Liver (tissue), 9 donors: ENCODE data around the gene ATP7A. TPM values are rescaled to one million over a fixed set of nuclear protein-coding genes. Genes with fewer than 3 reads are reported as not detected.
"Not testable (repeated sequence)": the region's sequence is repeated elsewhere in the genome, so short reads cannot be mapped to it uniquely, and the experiment has no call there.

Experiments used
- DNase-seq: peaks from one replicate; pipeline ENCODE4 v3.0.0-alpha.2; 2017; ENCODE audit warnings: low spot score
- H3K27ac ChIP-seq, 2 donors: one replicate each; pipeline ENCODE4 v1.7.0; 2013; ENCODE audit warnings: inconsistent platforms in 2 of 2, low read length in 2 of 2, control low read depth in 1 of 2, low read depth in 1 of 2, mild to moderate bottlenecking in 1 of 2
- H3K27me3 ChIP-seq, 4 donors: one replicate each; pipeline versions ENCODE4 v1.6.1 to v1.7.0; 2013; ENCODE audit warnings: low read length in 3 of 4, inconsistent platforms in 1 of 4, mild to moderate bottlenecking in 1 of 4, moderate library complexity in 1 of 4; ENCODE audit not compliant: control insufficient read depth in 4 of 4, insufficient read depth in 4 of 4
- H3K36me3 ChIP-seq, 4 donors: one replicate each; pipeline versions ENCODE4 v1.6.1 to v1.7.0; 2013; ENCODE audit warnings: low read length in 3 of 4, mild to moderate bottlenecking in 3 of 4, low read depth in 1 of 4, moderate library complexity in 1 of 4; ENCODE audit not compliant: control insufficient read depth in 4 of 4, insufficient read depth in 3 of 4
- H3K4me1 ChIP-seq, 4 donors: one replicate each; pipeline versions ENCODE4 v1.6.1 to v1.7.0; 2013; ENCODE audit warnings: low read length in 3 of 4, mild to moderate bottlenecking in 3 of 4, moderate library complexity in 1 of 4; ENCODE audit not compliant: control insufficient read depth in 4 of 4, insufficient read depth in 4 of 4
- H3K4me3 ChIP-seq, 3 donors: one replicate each; pipeline versions ENCODE4 v1.6.1 to v1.7.0; 2013; ENCODE audit warnings: low read length in 3 of 3, control low read depth in 1 of 3, low read depth in 1 of 3, mild to moderate bottlenecking in 1 of 3
- H3K9ac ChIP-seq, 2 donors: one replicate each; pipeline ENCODE4 v1.7.0; 2013; ENCODE audit warnings: low read length in 2 of 2, mild to moderate bottlenecking in 2 of 2, moderate library complexity in 2 of 2, control low read depth in 1 of 2, low read depth in 1 of 2
- H3K9me3 ChIP-seq, 4 donors: one replicate each; pipeline versions ENCODE4 v1.6.1 to v1.7.0; 2013; ENCODE audit warnings: low read length in 3 of 4; ENCODE audit not compliant: control insufficient read depth in 4 of 4
- ATF3 ChIP-seq: IDR thresholded peaks from 2 replicates; pipeline ENCODE4 v1.6.1; 2016; ENCODE audit warnings: antibody characterized with exemption
- FOXA1 ChIP-seq: IDR thresholded peaks from 2 replicates; pipeline ENCODE4 v1.6.1; 2016; ENCODE audit warnings: antibody characterized with exemption
- GABPA ChIP-seq, 2 donors: IDR thresholded peaks in 1 of 2; conservative IDR thresholded peaks in 1 of 2; 2 replicates each; pipeline ENCODE4 v1.6.1; 2016; ENCODE audit warnings: antibody characterized with exemption in 2 of 2, mild to moderate bottlenecking in 1 of 2, moderate library complexity in 1 of 2
- HNF4A ChIP-seq, 2 donors: conservative IDR thresholded peaks; 2 replicates each; pipeline ENCODE4 v1.6.1; 2016; ENCODE audit warnings: antibody characterized with exemption in 2 of 2, mild to moderate bottlenecking in 2 of 2
- HNF4G ChIP-seq: IDR thresholded peaks from 2 replicates; pipeline ENCODE4 v1.6.1; 2016; ENCODE audit warnings: antibody characterized with exemption
- JUND ChIP-seq, 2 donors: IDR thresholded peaks; 2 replicates each; pipeline ENCODE4 v1.6.1; 2016; ENCODE audit warnings: antibody characterized with exemption in 2 of 2
- RXRA ChIP-seq, 2 donors: IDR thresholded peaks; 2 replicates each; pipeline ENCODE4 v1.6.1; 2017 to 2018; ENCODE audit warnings: antibody characterized with exemption in 2 of 2, mild to moderate bottlenecking in 1 of 2
- YY1 ChIP-seq: IDR thresholded peaks from 2 replicates; pipeline ENCODE4 v1.6.1; 2016; ENCODE audit warnings: antibody characterized with exemption, mild to moderate bottlenecking
- WGBS: extraction: QIAGEN DNeasy Blood & Tissue Kit; methylation state at CpG from one replicate; pipeline ENCODE4 v1.1.7; 2013; 5-methylcytosine and 5-hydroxymethylcytosine counted together
- polyA plus RNA-seq, 2 donors: library from polyadenylated mRNA; stranded (reverse) in 1 of 2; unstranded in 1 of 2; fragments of 200-250 nt in 1 of 2; fragments of >200 nt in 1 of 2; fragmentation: Nextera tagmentation in 1 of 2; extraction: Ambion mirVana in 1 of 2; gene quantifications; one replicate each; pipeline versions ENCODE4 v1.2.1 to v1.2.3, GENCODE V29; 2013 to 2015
- total RNA-seq, 2 donors: library from RNA; depleted of rRNA; stranded (reverse); fragments of >200 nt; gene quantifications; one replicate each; pipeline ENCODE4 v1.2.3, GENCODE V29; 2014
- TF ChIP-seq, protein P1 (sequence below): IDR thresholded peaks from 2 replicates; pipeline ENCODE4 v1.6.1; 2016; ENCODE audit warnings: antibody characterized with exemption
- TF ChIP-seq, protein P2 (sequence below): IDR thresholded peaks from 2 replicates; pipeline ENCODE4 v1.6.1; 2016; ENCODE audit warnings: antibody characterized with exemption, mild to moderate bottlenecking
- donor health status: healthy.
- donor health status: healthy.
- donor health status: healthy.
- donor health status: healthy.
- donor health status: healthy.

Gene ATP7A
- total and polyA plus RNA-seq, 4 donors, result 0.75 to 15.3 (median 3.0) TPM

GRCh38 chrX:77901506-77901905, 9.0 kb upstream of the ATP7A start (continued):
- TF ChIP-seq HNF4A (conservative IDR thresholded peaks at IDR 0.05) (no peak), JUND (IDR thresholded peaks at IDR 0.05) (no peak), FOXA1 (no peak), HNF4G (no peak)
- TF ChIP-seq, protein P1, sequence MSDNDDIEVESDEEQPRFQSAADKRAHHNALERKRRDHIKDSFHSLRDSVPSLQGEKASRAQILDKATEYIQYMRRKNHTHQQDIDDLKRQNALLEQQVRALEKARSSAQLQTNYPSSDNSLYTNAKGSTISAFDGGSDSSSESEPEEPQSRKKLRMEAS, result no peak

- no peak overlapping the region for H3K9ac ChIP-seq
- H3K9me3 ChIP-seq, result no peaks in the 10 kb centered on the region
- no peak overlapping the region for H3K27ac ChIP-seq
- no peaks in the 10 kb centered on the region for H3K4me1 ChIP-seq
- TF ChIP-seq GABPA (IDR thresholded peaks at IDR 0.05 in 1 of 2, conservative IDR thresholded peaks at IDR 0.05 in 1 of 2) (no peak), ATF3 (no peak), RXRA (IDR thresholded peaks at IDR 0.05) (peak; percentile 10 to 34)
- 21% methylated on average over 2 of the region's 2 CpGs for WGBS
- no peaks in the 10 kb centered on the region for H3K27me3 ChIP-seq
- H3K4me3 ChIP-seq, result no peak overlapping the region
- no peak for DNase-seq
- H3K36me3 ChIP-seq, result no peaks in the 10 kb centered on the region
Measured at GRCh38 chrX:77917294-77917933, 6.9 kb downstream of the ATP7A start.

DNA sequence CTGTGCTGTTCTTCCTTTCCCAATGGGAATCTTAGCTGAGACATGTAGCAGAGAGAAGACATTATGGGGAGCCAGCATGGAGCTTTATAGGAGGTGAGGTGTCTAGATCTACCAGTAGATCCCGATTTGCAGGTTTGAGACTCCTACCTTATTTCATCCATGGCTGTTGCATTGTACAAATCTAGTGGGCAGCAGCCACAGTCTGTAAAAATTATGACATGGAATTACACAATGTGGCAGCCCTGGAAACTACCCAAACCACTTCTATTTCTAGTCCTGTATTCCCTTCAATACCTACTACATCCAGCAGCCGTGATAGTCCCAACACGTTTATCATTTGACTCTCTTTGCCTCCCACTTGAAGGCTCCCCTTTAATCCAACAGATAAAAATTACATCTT, 8.1 kb downstream of the ATP7A start:
- H3K27ac ChIP-seq, result no peak overlapping the region
- H3K9me3 ChIP-seq, result no peaks in the 10 kb centered on the region
- H3K4me3 ChIP-seq, result no peak overlapping the region
- no peak overlapping the region for H3K9ac ChIP-seq
- H3K27me3 ChIP-seq, result no peaks in the 10 kb centered on the region
- no peak for TF ChIP-seq ATF3
- TF ChIP-seq FOXA1, result no peak
- no peak for TF ChIP-seq RXRA (IDR thresholded peaks at IDR 0.05)
- TF ChIP-seq YY1, result no peak
- TF ChIP-seq, protein P2, sequence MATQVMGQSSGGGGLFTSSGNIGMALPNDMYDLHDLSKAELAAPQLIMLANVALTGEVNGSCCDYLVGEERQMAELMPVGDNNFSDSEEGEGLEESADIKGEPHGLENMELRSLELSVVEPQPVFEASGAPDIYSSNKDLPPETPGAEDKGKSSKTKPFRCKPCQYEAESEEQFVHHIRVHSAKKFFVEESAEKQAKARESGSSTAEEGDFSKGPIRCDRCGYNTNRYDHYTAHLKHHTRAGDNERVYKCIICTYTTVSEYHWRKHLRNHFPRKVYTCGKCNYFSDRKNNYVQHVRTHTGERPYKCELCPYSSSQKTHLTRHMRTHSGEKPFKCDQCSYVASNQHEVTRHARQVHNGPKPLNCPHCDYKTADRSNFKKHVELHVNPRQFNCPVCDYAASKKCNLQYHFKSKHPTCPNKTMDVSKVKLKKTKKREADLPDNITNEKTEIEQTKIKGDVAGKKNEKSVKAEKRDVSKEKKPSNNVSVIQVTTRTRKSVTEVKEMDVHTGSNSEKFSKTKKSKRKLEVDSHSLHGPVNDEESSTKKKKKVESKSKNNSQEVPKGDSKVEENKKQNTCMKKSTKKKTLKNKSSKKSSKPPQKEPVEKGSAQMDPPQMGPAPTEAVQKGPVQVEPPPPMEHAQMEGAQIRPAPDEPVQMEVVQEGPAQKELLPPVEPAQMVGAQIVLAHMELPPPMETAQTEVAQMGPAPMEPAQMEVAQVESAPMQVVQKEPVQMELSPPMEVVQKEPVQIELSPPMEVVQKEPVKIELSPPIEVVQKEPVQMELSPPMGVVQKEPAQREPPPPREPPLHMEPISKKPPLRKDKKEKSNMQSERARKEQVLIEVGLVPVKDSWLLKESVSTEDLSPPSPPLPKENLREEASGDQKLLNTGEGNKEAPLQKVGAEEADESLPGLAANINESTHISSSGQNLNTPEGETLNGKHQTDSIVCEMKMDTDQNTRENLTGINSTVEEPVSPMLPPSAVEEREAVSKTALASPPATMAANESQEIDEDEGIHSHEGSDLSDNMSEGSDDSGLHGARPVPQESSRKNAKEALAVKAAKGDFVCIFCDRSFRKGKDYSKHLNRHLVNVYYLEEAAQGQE, result no peak
- TF ChIP-seq, protein P1, result no peak
- WGBS, result 47% methylated on average over 3 of the region's 3 CpGs
- DNase-seq, result no peak
- no peaks in the 10 kb centered on the region for H3K36me3 ChIP-seq
- no peaks in the 10 kb centered on the region for H3K4me1 ChIP-seq

DNA sequence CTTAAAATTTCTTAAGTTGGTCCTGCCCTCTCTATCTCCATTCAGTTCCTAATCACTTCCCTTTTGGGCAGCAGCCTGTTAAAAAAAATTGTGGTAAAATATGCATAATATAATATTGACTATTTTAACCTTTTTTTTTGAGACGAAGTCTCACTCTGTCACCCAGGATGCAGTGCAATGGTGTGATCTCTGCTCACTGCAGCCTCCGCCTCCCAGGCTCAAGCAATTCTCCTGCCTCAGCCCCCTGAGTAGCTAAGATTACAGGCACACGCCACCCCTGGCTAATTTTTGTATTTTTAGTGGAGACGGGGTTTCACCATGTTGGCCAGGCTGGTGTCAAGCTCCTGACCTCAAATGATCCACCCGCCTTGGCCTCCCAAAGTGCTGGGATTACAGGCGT, 8.9 kb downstream of the ATP7A start:
- not testable (repeated sequence) for H3K27me3 ChIP-seq, H3K36me3 ChIP-seq, H3K9me3 ChIP-seq, H3K4me1 ChIP-seq, H3K9ac ChIP-seq, H3K27ac ChIP-seq, DNase-seq, H3K4me3 ChIP-seq
- WGBS, result 76% methylated on average over 6 of the region's 6 CpGs
